SJCRH30 (cell line): ENCODE measurements around the gene CDYL. TPM values are rescaled to one million over a fixed set of nuclear protein-coding genes. Genes with fewer than 3 reads are reported as not detected.

Source experiments
- DNase-seq, 2 experiments: peaks; one replicate each; pipeline ENCODE4 v3.0.0-alpha.2; 2015 to 2020
- H3K27ac ChIP-seq: fragments of 250-450 bp; sonication (Bioruptor Pico); 2 replicates; pipeline ENCODE4 v1.5.1; 2020; ENCODE audit warnings: mild to moderate bottlenecking, moderate library complexity
- H3K27me3 ChIP-seq: fragments of 250-450 bp; sonication (Bioruptor Pico); 2 replicates; pipeline ENCODE4 v1.5.1; 2020; ENCODE audit warnings: mild to moderate bottlenecking, moderate library complexity
- H3K36me3 ChIP-seq: fragments of 250-450 bp; sonication (Bioruptor Pico); 2 replicates; pipeline ENCODE4 v1.5.1; 2020; ENCODE audit warnings: mild to moderate bottlenecking, moderate library complexity
- H3K4me1 ChIP-seq: fragments of 250-450 bp; sonication (Bioruptor Pico); 2 replicates; pipeline ENCODE4 v1.5.1; 2020; ENCODE audit warnings: mild to moderate bottlenecking, moderate library complexity
- H3K4me3 ChIP-seq: fragments of 250-450 bp; sonication (Bioruptor Pico); 2 replicates; pipeline ENCODE4 v1.5.1; 2020; ENCODE audit warnings: mild to moderate bottlenecking, moderate library complexity
- H3K9me3 ChIP-seq: fragments of 250-450 bp; sonication (Bioruptor Pico); replicated peaks from 2 replicates; pipeline ENCODE4 v1.5.1; 2020; ENCODE audit warnings: mild to moderate bottlenecking, moderate library complexity
- total RNA-seq: library from RNA; depleted of rRNA; stranded (reverse); fragments of >200 nt; shearing (Covaris generic); gene quantifications from 2 replicates; pipeline ENCODE4 v1.2.3, GENCODE V29; 2014

Gene CDYL
- total RNA-seq, 1 experiment from 2014 or later, result 68.7 TPM

GRCh38 chr6:4756247-4756646 lies 20.0 kb upstream of the CDYL start:
- Histone ChIP-seq H3K36me3 (no peaks in the 10 kb centered on the region), H3K27ac (no peak overlapping the region), H3K9me3 (no peaks in the 10 kb centered on the region), H3K4me3 (no peak overlapping the region), H3K4me1 (no peaks in the 10 kb centered on the region), H3K27me3 (no peaks in the 10 kb centered on the region)
- DNase-seq, result no peak

- H3K36me3 ChIP-seq, result no peaks in the 10 kb centered on the region
- no peak overlapping the region for H3K4me3 ChIP-seq
- no peaks in the 10 kb centered on the region for H3K4me1 ChIP-seq
- H3K27me3 ChIP-seq, result no peaks in the 10 kb centered on the region
- no peaks in the 10 kb centered on the region for H3K9me3 ChIP-seq
- H3K27ac ChIP-seq, result no peak overlapping the region
- no peak for DNase-seq
Measured at GRCh38 chr6:4759997-4760396, 16.2 kb upstream of the CDYL start.

- Histone ChIP-seq H3K27ac (no peak overlapping the region), H3K36me3 (no peaks in the 10 kb centered on the region), H3K4me1 (no peaks in the 10 kb centered on the region), H3K9me3 (no peaks in the 10 kb centered on the region), H3K4me3 (no peak overlapping the region), H3K27me3 (no peaks in the 10 kb centered on the region)
- no peak for DNase-seq
Measured at GRCh38 chr6:4760773-4761172, 15.4 kb upstream of the CDYL start.

- DNase-seq, result no peak
Measured at GRCh38 chr6:4762294-4762693, 13.9 kb upstream of the CDYL start.

DNA sequence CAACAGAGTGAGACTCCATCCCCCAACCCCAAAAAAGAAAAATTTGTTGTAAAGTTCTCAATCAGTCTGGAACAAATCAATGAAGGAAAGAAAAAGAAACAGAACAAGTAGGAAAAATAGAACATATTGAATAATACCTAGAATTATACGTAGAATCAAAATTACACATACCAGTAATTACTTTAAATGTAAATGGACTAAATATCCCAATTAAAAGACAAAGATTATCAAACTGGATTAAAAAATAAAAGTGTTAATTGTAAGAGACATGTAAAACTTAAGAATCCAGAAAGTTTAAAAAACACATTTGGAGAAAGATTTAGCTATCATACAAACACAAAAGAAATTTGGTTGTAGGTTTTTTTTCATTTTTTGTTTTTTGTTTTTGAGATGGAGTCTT lies 12.3 kb upstream of the CDYL start:
- H3K27me3 ChIP-seq, result no peaks in the 10 kb centered on the region
- no peak for DNase-seq
- no peaks in the 10 kb centered on the region for H3K4me1 ChIP-seq
- H3K27ac ChIP-seq, result no peak overlapping the region
- no peaks in the 10 kb centered on the region for H3K9me3 ChIP-seq
- H3K36me3 ChIP-seq, result no peaks in the 10 kb centered on the region
- H3K4me3 ChIP-seq, result no peak overlapping the region

More at GRCh38 chr6:4762294-4762693, 13.9 kb upstream of the CDYL start:
- no peak overlapping the region for H3K4me3 ChIP-seq
- no peaks in the 10 kb centered on the region for H3K4me1 ChIP-seq
- no peaks in the 10 kb centered on the region for H3K9me3 ChIP-seq
- H3K27ac ChIP-seq, result no peak overlapping the region
- H3K36me3 ChIP-seq, result no peaks in the 10 kb centered on the region
- no peaks in the 10 kb centered on the region for H3K27me3 ChIP-seq

DNA sequence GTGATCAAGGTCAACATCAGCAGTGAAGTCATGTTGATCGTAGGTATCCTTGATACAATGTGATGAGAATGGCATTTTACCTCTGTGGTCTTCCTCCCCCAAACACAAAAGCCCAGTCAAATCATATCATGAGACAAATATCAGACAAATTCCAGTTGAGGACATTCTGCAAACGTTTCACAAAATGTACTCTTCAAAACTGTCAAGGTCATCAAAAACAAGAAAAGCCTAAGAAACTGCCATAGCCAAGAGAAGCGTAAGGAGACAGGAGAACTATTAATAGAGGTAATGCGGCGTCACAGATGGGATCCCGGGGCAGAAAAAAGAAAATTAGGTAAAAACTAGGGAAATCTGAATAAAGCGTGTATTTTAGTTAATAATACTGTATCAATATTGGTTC lies 7.4 kb upstream of the CDYL start:
- Histone ChIP-seq H3K27ac (no peak overlapping the region), H3K9me3 (no peaks in the 10 kb centered on the region), H3K4me3 (no peak overlapping the region), H3K4me1 (no peaks in the 10 kb centered on the region), H3K27me3 (no peaks in the 10 kb centered on the region), H3K36me3 (no peaks in the 10 kb centered on the region)
- DNase-seq, result no peak

GRCh38 chr6:4772750-4773149 lies 3.5 kb upstream of the CDYL start:
- H3K36me3 ChIP-seq, result no peaks in the 10 kb centered on the region
- no peaks in the 10 kb centered on the region for H3K9me3 ChIP-seq
- H3K27me3 ChIP-seq, result no peaks in the 10 kb centered on the region
- H3K4me1 ChIP-seq, result no peaks in the 10 kb centered on the region
- DNase-seq, result no peak
- H3K27ac ChIP-seq, result no peak overlapping the region
- H3K4me3 ChIP-seq, result no peak overlapping the region

GRCh38 chr6:4773181-4773580 lies 3.0 kb upstream of the CDYL start:
- DNase-seq, result no peak
- no peaks in the 10 kb centered on the region for H3K27me3 ChIP-seq
- no peak overlapping the region for H3K27ac ChIP-seq
- no peak overlapping the region for H3K4me3 ChIP-seq
- peaks cover 3% of the 10 kb centered on the region; the same call in 1 of the 2 replicates for H3K9me3 ChIP-seq
- no peaks in the 10 kb centered on the region for H3K4me1 ChIP-seq
- H3K36me3 ChIP-seq, result peaks cover under 1% of the 10 kb centered on the region; the same call in 1 of the 2 replicates

DNA sequence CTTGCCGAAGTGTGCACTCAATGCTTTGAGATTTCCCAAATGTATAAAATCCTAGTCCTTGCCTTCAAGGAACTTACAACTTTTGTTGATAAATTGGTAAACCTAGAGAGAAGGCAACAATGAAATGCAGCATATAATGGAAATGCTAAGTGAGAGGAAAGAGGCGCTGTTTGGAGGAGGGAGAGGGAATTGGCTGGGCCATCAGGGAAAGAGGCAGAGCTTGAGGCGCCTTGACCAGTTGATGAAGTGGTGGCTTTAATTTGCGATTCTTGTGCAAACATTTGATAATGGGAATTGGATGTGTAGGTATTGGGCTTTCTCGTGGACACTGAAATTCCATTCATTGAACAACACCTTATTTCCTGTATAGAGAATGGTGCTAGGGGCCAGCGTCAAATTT lies 1.9 kb upstream of the CDYL start:
- Histone ChIP-seq H3K4me1 (no peaks in the 10 kb centered on the region), H3K36me3 (peaks cover 6% of the 10 kb centered on the region; the same call in 1 of the 2 replicates), H3K9me3 (peaks cover 6% of the 10 kb centered on the region; the same call in 1 of the 2 replicates), H3K27me3 (no peaks in the 10 kb centered on the region), H3K4me3 (no peak overlapping the region), H3K27ac (no peak overlapping the region)
- no peak for DNase-seq

GRCh38 chr6:4774715-4775493 lies 1.3 kb upstream of the CDYL start:
- Histone ChIP-seq H3K9me3 (peaks cover 9% of the 10 kb centered on the region), H3K36me3 (peaks cover 6% of the 10 kb centered on the region; the same call in 1 of the 2 replicates), H3K4me3 (no peak overlapping the region), H3K27ac (no peak overlapping the region), H3K27me3 (no peaks in the 10 kb centered on the region), H3K4me1 (no peaks in the 10 kb centered on the region)
- no peak for DNase-seq

DNA sequence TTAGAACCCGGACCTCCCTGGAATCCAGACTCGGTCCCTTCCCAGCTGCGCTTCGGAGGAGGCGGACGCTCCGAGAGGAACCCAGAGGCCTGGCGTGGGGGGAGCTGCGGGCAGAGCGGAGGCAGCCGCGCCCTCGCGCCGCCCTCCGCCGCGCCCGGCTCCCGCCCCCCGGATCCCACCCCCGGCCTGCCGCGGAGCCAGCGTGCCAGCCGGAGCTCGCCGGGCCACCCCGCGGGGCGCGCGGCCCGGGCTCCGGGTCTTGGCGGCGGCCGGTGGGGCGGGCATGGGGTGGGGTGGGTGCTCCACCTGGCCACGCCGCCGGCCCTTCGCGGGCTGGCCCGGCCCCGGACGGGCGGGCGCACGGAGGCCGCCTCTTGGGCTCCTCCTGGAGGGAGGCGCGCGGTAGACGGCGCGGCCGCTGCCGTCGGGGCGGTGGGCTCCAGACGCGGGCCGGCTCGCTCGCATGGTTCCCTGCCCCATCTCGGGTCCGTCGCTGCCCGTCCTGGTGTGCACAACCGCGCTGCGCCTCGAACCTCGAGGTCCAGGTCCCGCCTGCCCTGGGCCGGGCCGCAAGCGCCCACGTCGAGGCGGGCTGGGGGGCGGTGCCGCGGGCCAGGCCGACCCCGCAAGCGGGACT lies 592 bp upstream of the CDYL start:
- DNase-seq, result no peak

GRCh38 chr6:4776493-4777393 lies 539 bp downstream of the CDYL start:
- no peaks in the 10 kb centered on the region for H3K27me3 ChIP-seq
- no peaks in the 10 kb centered on the region for H3K4me1 ChIP-seq
- DNase-seq, result peak; percentile 43 to 53
- H3K4me3 ChIP-seq, result peak overlapping the region; percentile 72
- peaks cover 9% of the 10 kb centered on the region for H3K9me3 ChIP-seq
- peak overlapping the region; percentile 86 for H3K27ac ChIP-seq
- H3K36me3 ChIP-seq, result peaks cover 6% of the 10 kb centered on the region; the same call in 1 of the 2 replicates

More for the DNA sequence above, 592 bp upstream of the CDYL start:
- Histone ChIP-seq H3K36me3 (peaks cover 6% of the 10 kb centered on the region; the same call in 1 of the 2 replicates), H3K4me3 (no peak overlapping the region), H3K9me3 (peaks cover 9% of the 10 kb centered on the region), H3K4me1 (no peaks in the 10 kb centered on the region), H3K27me3 (no peaks in the 10 kb centered on the region), H3K27ac (no peak overlapping the region)

DNA sequence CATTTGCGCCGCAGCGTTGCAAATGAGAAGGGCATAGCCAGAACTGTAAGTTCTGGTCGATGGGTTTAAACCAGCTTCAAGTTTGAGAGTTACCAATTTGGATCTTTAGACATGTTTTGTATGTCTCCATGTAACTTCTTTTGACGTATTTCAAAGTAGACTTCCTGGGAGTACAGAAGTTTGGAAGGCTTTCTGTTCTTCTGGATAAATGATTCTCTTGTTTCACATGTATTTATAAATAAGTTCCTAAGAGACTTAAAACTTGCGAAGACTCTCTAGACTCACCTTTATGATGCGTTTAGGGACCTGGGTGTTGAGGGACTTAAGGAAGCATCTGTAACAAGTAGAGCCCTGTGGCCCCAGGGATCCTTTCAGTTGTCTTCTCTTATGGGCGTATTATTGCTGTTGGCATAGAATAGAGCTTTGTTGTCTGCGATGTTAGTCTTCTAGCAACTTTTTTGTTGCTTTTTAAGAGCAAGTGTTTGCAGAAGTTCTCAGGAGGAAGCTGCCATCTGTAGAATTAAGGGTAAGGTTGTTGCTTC lies 1.3 kb downstream of the CDYL start:
- Histone ChIP-seq H3K4me1 (no peaks in the 10 kb centered on the region), H3K4me3 (peak overlapping the region; percentile 72), H3K27ac (peak overlapping the region; percentile 86), H3K9me3 (peaks cover 9% of the 10 kb centered on the region), H3K36me3 (peaks cover 6% of the 10 kb centered on the region; the same call in 1 of the 2 replicates), H3K27me3 (no peaks in the 10 kb centered on the region)
- DNase-seq, result peak in 1 of 2 experiments; percentile 31

- peak in 1 of 2 experiments; percentile 9 for DNase-seq
- Histone ChIP-seq H3K4me1 (no peaks in the 10 kb centered on the region), H3K4me3 (peak overlapping the region; percentile 72), H3K9me3 (peaks cover 9% of the 10 kb centered on the region), H3K36me3 (peaks cover 6% of the 10 kb centered on the region; the same call in 1 of the 2 replicates), H3K27me3 (no peaks in the 10 kb centered on the region), H3K27ac (peak overlapping the region; percentile 86)
Measured at GRCh38 chr6:4778086-4778485, 1.9 kb downstream of the CDYL start.
